ENCODE measurements around the gene CCR4.
"Not testable (repeated sequence)": the region's sequence is repeated elsewhere in the genome, so short reads cannot be mapped to it uniquely, and the experiment has no call there.

Gene CCR4

DNA sequence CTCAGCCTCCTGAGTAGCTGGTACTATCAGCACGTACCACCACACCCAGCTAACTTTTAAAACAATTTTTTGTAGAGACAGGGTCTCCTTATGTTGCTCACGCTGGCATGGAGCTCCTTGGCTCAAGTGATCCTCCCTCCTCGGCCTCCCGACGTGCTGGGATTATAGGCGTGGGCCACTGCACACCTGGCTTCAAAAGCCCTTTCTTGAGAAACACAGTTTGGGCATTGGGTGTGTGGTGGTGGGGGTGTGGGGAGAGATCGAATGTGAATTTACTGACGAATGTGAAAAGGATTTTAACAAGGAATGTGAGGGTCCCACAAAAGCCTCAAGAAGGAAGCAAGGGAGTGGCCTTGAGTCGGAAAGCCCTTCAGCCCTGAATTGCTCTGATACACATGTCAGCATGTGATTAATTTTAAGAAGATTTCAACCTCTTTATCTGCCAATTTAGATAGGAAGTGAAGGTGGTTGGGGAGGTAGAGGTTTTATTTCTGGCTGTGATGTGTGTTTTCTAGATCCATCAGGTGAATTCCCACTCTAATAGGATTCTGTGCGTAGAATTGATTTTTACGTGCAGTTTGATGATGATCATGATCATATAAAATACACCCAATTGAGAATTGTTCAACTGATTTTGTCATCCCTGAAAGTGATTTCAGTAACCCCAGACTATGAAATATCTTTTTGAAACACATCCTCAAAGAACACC, 1.1 kb downstream of the CCR4 start:
- DNase-seq (ENCODE audit: low read depth) = no peak

DNA sequence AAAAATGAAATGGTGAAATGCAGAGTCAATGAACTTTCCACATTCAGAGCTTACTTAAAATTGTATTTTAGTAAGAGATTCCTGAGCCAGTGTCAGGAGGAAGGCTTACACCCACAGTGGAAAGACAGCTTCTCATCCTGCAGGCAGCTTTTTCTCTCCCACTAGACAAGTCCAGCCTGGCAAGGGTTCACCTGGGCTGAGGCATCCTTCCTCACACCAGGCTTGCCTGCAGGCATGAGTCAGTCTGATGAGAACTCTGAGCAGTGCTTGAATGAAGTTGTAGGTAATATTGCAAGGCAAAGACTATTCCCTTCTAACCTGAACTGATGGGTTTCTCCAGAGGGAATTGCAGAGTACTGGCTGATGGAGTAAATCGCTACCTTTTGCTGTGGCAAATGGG, 3.1 kb downstream of the CCR4 start:
- no peak for DNase-seq (ENCODE audit: low read depth)

DNA sequence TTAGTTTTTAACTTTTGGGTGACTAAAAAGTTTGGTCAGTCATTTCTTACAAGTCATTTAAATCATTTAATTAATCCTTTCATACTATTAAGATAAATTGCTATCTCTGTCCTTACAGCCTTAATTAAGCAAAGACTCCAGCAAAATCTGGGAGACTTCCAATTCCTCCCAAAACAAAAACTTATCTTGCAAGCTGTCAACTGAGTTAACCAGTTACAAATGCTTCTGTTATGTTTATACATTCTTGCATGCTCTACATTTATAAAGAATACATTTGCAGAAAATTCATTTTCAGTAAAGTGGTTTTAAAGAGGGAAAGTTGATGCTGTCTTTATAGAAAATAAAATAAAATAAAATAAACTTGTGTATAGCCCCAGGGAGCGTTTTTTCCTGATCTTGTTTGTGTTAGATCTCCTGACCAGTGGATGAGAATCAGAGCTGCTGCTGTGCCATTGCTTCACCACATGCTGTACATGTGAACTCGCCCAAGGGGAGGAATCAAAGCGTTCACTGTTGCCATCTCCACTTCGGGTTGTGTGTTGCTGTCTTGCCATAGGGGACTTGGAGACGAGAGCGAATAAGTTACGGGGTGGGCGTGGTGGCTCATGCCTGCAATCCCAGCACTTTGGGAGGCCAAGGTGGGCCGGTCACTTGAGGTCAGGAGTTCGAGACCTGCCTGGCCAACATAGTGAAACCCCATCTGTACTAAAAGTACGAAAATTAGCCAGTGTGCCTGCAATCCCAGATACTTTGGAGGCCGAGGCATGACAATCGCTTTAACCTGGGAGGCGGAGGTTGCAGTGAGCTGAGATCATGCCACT, 5.5 kb downstream of the CCR4 start:
- no peak for DNase-seq (ENCODE audit: low read depth)

DNA sequence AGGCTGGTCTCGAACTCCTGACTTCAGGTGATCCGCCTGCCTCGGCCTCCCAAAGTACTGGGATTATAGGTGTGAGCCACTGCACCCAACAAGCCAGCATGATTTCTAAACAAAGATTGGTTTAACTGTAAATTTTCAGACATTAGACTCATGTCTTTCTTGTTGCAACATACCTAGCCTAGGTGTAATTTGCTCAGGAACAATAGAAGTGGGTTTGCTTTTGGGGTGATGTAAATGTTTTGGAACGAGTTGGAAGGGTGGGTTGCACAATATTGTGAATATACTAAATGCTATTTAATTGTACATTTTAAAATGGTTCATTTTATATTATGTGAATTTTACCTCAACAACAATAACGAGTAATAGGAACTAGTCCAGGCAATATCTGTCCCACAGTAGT, 7.1 kb downstream of the CCR4 start:
- DNase-seq (ENCODE audit: low read depth) = no peak

DNA sequence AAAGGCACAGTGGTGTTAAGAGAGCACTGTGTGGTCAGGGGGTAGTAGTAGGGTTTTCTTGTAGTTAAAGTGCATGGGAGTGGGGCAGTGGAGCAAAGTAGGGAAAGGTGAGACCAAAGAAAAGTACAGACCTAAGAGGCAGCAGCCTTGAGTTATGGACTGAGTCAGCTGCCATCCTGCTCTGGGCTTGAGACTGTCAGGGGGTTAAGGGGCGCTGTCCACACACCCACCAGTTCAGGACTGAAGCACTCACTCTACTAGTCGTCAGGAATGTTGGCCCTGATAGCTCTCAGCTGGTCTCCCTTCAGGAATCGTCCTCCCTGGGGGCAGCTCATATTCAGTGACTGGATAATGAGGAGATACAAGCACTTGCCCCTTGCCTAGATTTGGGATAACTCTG, 7.9 kb downstream of the CCR4 start:
- no peak for DNase-seq (ENCODE audit: low read depth)

DNA sequence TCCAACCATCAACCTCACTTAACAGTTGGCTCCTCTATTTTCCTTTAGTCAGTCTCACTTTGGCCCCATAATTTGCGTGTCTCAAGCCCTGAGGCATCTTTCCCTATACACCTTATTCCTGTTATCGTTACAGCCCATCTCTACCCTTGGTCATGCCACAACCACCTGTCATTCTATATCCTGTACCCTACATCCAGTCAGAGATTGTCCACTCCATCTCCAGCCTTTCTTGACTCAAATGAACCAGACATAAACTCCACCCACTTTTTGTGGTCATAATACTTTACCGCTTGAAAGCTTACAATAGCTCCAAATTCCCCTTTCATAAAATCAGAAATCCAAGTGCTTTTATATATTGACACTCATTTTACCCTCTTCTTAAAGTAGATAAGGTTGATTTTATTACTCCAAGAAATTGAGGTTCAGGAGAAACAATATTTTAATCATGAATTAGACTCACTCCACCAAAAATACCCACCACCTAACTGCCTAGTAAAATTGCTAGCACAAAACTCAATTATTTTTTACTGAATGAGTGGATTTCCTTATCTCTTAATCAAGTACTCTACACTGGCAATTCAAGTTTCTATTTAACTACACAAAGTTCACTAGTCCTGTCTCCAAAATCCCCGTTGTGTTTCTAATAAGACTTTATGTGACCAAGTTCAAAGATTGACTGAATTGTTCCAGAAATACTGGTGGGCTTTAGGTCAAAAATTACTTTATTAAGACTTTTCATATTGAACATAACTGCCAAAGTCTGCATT, 9.1 kb downstream of the CCR4 start:
- no peak for DNase-seq (ENCODE audit: low read depth)

DNA sequence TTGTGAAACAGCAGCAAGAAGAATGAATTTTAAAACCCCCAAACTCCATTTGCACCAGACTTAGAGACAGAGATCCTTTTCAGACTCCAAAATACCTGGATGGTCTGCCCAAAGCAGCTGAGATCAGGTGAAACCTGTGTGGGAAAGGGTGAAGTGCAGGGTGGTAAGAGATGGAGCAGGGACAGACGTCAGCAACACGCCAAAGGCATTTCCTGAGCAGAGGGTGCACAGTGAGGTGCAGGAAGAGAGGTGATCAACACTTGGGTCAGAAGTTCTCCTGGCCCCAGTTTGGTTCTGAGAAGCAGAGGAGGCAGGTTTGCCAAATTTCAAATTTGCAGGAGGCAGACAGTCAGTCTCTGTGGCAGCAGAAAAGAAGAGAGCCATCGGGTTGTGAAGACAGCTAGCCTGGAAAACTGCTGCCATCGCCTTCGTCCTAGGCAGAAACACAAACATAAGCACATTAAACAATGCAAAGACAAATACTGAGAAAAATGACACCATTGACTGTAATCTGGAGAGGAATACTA, 9.8 kb downstream of the CCR4 start:
- DNase-seq (ENCODE audit: low read depth) = no peak

DNA sequence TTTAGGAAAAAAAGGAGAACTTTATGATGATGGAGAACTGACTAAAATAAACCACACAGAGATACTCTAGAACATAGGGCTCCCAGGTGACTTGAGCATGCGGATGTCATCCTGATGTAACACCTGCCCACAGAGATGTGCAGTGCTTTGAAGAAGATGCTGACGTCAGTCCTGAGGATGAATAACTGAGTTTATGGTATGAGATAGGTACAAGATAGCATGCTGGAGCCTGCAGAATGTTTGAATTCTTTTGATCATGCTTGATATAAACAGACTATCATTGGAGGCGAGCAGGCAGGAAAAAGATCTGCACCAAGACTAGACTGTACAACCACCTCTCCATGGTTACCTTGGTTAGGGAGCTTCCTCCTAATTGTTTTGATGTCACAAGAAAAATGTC, 12.4 kb downstream of the CCR4 start:
- DNase-seq (ENCODE audit: low read depth) = peak; percentile 46

DNA sequence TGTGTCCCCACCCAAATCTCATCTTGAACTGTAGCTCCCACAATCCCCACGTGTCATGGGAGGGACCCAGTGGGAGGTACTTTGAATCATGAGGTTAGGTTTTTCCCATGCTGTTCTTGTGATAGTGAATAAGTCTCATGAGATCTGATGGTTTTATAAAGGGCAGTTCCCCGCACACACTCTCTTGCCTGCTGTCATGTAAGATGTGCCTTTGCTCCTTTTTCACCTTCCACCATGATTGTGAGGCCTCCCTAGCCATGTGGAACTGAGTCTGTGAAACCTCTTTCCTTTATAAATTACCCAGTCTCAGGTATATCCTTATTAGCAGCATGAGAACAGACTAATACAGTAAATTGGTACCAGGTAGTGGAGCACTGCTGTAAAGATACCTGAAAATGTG, 13.3 kb downstream of the CCR4 start:
- not testable (repeated sequence) for DNase-seq (ENCODE audit: low read depth)

DNA sequence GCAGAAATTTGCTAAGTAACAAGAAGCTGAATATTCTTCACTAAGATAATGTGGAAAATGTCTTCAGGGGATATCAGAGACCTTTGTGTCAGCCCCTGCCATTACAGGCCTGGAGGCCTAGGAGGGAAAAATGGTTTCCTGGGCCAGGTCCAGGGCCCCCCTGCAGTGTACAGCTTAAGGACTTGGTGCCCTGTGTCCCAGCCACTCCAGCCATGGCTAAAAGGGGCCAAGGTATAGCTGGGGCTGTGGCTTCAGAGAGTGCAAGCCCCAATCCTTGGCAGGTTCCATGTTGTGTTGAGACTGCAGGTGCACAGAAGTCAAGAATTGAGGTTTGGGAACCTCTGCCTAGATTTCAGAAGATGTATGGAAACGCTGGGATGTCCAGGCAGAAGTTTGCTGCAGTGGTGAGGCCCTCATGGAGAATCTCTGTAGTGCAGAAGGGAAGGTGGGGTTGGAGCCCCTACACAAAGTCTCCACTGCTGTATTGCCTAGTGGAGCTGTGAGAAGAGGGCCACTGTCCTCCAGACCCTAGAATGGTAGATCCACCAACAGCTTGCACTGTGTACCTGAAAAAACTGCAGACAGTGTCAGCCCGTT, 14.3 kb downstream of the CCR4 start:
- DNase-seq (ENCODE audit: low read depth) = not testable (repeated sequence)

DNA sequence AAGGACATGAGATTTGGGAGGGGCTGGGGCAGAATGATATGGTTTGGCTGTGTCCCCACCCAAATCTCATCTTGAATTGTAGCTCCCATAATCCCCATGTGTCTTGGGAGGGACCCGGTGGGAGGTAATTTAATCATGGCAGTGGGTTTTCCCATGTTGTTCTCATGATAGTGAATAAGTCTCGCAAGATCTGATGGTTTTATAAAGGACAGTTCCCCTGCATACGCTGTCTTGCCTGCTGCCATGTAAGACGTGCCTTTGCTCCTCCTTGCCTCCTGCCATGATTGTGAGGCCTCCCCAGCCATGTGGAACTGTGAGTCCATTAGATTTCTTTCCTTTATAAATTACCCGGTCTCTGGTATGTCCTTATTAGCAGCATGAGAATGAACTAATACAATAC, 15.2 kb downstream of the CCR4 start:
- not testable (repeated sequence) for DNase-seq (ENCODE audit: low read depth)

DNA sequence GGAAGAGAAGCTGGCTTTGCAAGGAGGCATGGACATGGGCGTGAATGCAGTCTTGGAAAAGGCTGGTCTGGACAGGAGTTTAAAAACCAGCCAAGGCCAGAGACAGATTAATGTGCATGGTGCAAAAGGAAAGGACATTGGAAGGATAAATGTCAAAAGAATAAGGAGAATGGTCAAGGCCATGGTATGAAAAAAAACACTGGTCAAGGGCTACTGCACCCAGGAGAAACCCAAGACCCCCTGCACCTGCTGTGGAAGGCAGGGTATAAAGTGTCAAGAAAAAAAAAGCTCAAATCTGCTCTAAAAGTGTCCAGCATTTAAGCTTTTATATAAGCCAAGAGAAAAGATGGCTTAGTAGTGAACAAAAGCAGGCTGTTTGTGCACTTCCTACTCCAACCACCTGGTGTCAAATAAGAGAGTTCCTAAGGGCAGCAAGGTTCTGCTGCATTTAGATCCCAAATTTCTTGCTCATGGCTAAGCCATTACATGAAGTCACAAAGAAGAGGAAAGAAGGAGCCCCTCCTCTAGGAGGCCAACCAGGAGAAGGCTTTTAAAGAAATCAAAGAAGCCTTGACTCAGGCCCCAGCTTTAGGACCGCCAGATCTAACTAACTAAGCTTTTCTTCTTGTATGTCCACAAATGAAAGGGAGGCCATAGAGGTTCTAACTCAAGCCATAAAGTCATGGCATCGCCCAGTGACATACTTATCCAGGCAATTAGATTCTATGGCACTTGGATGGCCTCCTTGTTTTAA, 16.9 kb downstream of the CCR4 start:
- DNase-seq (ENCODE audit: low read depth) = no peak

DNA sequence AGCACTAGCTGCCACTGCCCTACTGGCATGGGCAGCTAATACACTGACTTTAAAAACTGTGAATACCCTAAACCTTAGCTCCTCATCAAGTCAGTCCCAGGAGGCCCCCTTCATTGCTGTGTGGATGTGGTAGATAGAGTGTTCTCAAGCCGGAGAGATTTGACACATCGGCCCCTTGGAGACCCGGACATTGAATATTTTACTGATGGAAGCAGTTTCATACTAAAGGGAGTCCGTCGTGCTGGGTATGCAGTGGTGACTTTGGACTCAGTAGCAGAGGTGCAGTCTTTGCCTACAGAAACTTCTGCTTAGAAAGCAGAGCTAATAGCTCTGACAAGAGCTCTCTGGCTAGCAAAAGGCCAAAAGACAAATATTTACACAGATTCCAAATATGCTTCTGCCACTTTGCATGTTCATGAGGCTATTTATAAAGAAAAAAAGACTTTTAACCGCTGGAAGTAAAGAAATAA, 17.5 kb downstream of the CCR4 start:
- no peak for DNase-seq (ENCODE audit: low read depth)

DNA sequence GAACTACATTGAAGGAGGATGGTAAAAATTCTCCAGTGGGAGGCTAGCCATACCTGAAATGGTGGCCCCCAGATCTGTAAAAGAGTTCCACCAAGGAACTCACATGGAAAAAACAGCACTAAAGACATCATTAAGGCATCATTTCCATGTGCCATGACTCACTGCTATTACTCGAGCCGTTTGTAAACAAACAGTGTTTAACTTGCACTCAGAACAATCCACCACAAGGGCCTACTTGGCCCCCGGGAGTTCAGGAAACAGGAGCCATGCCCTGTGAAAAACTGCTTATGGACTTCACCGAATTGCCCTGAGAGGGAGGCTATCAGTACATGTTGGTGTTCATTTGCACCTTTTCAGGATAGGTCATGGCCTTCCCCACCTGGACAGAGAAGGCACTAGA, 18.2 kb downstream of the CCR4 start:
- no peak for DNase-seq (ENCODE audit: low read depth)

DNA sequence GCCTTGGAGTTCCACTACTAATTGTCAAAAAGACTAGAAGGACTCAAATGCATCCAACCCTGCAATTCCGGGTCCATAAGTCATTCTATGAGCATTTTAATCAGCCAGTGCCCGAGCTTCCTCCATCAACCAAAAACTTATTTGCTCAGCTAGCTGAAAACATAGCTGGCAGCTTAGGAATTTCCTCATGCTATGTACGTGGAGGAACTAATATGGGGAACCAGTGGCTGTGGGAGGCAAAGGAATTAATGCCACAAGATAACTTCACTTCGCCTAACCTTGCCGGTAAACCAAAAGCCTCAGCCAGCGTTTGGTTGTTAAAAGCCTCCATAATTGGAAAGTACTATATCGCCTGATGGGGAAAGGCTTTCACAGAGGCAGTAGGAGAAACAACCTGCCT, 19.8 kb downstream of the CCR4 start:
- DNase-seq (ENCODE audit: low read depth) = not testable (repeated sequence)

DNA sequence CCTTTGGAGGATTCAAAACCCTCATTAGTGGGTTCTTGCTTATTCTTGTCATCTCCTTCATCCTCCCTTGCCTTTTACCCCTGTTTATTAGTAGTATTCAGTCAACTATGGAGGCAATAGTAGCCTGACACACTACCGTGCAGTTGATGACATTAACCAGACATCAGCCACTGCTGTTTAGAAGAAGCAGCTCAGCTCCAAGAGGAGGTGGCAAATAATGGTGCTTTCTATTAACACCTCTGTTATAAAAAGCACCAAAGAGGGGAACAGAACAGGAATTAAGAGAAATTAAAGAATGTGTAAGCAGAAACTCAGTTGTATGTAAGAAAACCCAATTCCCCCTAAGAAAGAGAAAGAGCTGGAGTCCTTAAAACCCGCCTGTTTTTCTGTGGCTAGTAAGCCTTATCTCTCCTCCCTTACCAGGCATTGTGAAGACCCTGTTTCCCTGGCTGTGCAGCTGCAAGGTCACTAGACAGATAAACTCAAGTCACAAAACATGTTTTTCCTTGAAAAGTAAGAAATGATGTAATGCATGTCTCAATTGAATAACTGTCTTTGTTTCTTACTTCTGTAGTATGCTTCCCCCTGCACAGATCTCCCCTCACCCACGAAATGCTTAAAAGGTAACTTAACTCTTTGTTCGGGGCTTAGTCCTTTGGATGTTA, 21.2 kb downstream of the CCR4 start:
- no peak for DNase-seq (ENCODE audit: low read depth)

DNA sequence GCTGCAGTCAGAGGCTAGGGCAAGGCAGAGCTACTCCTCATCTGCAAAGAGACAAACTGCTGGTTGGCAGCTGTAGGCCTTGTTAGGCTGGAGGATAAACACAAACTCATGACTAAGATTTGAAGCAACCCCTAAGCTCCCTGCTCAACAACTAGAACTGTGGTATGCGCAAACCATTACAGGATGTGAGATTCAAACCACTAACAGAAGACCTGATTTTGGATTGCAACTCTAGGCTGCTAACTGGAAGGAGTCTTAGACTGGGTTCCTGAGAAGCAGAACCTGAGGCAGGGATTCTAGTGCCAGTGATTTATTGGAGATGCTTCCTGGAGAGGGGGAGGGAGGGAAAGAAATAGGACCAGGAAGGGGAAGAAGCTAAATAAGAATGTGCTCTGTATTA, 22.5 kb downstream of the CCR4 start:
- DNase-seq (ENCODE audit: low read depth) = no peak

DNA sequence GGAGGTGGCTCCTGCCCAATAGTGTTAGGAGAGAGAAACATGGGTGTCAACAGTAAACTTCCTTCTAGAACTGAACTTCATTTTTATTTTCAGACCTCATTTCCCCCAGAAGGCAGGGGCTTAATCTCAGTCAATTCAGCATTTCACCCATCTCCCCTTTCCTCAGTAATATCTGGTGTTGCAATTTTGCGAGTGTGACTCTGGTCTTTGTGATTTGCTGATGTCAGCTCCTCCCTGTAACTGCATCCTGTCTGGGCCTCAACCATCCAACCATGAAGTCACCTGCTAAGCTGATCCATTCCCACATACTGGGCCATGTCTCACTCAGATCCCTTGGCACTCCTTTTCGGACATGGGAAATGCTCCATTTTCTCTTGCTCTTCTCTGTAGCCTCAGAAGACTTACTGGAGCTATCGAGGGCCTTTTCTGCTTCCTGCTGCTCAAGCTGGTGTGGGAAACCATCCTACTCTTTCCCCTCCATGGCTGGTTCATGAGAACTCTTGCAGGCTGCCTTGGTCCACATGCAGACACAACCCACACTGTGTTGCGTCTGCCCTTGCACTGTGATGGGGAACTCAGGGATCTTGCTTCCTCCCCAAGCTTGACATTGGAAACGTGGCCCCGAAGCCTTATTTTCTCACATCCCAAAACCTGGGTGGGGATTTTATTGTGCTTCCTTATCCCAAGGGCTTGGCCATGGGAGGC, 24.6 kb downstream of the CCR4 start:
- DNase-seq (ENCODE audit: low read depth) = no peak

DNA sequence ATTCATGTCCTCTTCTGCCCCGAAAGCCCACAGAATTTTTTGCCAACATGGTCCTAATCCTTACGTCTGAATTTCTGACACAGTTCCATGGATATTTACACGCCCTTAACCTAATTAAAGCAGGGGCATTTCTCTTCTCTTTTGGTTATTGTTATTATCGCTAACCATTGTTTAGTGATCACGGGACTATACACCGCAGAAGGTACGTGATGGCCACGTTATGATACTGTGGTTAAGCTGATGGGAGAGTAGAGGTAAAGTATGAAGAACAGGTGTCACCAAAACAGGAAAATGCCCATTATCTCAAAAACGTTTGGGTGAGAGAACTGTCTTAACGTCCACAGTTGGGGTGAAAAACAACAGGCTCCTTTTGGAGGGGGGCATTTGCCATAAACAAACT, 26.4 kb downstream of the CCR4 start:
- no peak for DNase-seq (ENCODE audit: low read depth)

DNA sequence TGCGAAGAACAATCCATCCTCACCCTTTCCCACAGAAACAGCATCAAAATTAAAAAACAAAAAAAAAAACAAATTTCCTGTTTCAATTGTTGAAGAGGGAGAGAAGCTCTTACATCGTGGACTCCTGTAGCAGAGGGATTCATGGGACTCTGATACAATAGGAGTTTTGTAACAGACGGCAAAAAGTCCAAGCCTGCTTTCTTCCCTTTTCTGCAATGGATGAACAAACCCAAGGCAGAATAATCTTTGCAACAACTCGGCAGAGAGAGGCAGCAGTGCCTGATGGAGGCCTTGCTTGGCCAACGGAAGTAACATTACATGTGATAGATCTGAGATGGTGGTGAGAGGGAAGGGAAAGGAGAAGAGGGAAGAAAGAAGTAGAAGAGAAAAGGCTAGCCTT, 26.9 kb downstream of the CCR4 start:
- no peak for DNase-seq (ENCODE audit: low read depth)
